Activated CD4-positive, alpha-beta T cell treated with anti-CD3 and anti-CD28 coated beads for 4 hours (primary cell): ENCODE data around the gene DAPK2.
"Not testable (repeated sequence)": the region's sequence is repeated elsewhere in the genome, so short reads cannot be mapped to it uniquely, and the experiment has no call there.

Source experiments
- DNase-seq, 2 donors: peaks; one replicate each; pipeline ENCODE4 v3.0.0-alpha.2; 2020

The DAPK2 gene

DNA sequence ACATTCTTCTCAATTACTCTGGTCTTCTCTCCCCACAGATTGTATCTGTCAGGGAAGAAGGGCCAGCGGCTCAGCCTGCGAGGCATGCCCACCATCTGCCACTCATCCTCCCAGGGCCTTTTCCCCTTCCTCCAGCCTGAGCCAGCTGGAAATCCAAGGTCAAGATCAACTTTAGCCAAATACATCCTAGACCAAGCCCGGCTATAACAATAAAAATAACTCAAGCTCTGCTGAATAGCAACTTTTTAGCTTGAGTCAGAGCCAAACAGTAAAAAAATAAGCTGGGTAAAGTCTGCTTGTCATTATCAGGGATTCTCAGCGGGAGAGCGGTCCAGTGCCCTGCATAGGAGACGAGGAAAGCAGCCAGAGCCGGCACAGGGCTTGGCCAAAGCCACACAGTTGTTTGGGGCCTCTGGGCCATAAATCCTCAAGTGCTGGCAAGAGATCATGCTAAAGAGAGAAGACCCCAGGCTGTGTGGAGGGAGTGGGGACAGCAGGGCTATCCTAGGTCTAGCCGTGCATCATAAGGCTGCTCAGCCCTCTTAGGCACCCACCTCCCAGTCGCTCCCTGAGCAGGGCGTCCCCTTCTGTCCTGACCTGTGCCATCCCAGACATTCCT is 136.4 kb downstream of the DAPK2 start:
- no peak for DNase-seq

DNA sequence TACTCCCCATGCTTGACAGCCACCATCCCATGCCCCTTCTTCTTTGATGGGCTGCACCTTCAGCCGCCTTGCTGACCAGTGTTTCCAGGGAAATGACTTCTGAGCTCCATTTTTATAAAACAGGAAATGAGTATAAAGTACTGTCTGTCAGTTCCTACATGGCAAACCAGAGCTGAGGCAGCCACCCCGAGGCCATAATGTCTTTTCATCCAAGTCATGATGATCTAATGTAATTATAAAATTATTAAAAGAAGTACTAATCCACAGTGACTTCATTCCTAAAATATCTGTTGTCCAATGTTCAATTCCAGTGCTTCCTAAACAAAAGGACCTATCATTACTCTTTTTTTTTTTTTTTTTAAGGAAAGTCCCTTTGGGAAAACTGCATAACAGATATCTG is 137.3 kb downstream of the DAPK2 start:
- no peak for DNase-seq

DNA sequence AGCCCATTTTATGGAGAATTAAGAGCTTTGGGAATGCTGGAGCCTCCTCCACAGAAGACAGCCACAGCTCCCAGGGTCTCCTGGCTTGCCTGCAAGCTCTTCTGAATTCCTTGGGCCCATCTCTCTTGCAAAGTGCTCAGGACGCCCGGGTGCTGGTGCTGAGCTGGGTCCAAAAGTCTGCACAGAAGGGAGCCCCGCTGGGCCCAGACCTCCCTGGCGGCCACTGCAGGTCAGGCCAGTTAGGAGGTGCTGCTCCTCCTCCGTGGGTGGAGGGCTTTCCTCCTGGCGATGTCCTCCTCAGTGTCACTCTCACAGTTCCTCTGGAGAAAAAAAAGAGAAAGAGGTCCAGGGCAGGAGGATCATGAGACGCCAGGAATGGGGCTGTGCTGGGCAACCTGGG is 138.0 kb downstream of the DAPK2 start:
- no peak for DNase-seq

DNA sequence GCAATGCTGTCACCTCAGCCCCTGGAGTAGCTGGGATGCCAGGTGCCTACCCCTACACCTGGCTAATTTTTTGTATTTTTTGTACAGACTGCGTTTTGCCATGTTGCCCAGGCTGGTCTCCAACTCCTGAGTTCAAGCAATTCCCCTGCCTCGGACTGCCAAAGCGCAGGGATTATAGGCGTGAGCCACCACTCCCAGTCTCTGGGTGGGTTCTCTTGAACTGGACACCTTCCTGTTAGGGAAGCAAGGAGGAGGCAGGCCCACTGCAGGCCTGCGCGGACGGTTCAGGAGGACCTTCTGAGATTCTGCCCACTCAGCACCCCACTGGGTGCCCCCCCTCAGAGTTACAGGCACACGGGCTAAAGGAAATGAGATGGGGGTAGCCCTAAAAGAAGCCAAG is 138.8 kb downstream of the DAPK2 start:
- DNase-seq, result no peak

DNA sequence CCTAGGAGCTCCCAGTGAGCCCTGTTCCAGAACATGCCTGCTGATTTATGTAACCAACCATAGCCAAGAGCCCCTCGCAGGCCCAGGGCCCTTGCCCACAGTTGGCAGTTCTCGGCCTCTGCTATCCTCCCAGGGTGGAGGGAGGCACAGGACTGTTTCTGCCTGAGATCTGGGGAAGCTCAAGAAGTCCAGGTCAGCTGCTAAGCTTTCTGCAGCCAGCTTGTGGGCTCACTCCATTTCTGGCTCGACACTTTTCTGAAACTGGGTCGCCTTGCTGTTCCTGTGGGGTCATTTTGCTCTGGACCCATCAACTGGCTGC is 140.1 kb downstream of the DAPK2 start:
- no peak for DNase-seq

DNA sequence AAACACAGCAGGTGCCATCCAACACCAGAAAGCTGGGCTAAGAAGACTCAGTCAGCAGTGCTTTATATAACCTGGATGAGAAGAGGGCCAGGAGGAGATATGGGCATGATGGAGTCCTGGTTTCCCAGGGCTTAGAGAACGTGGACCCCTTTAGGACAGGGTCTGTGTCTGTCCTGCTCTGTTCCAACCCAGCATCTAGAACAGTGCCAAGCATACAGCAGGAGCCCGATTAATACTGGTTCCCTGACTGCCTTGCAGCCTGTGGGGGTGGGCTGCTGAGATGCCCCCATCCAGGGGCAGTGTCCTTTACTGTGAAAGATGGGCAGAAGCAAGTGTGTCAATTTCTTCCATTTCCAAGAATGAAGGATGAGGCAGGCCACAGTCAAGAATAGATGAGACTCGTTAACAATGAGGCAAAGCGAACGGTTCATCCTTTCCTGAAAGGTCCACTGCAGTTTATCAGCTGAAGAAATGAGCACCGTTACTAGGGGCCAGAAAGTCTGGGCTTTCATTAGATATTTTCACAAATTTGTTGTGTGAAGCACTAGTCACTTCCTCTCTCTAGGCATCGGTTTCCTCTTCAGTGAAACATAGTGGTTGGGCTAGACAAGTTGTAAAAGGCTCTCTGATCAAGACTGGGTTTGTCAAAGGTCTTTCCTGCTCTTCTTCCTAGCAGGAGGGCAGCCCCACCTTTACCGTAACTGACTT is 140.6 kb downstream of the DAPK2 start:
- DNase-seq, result no peak

DNA sequence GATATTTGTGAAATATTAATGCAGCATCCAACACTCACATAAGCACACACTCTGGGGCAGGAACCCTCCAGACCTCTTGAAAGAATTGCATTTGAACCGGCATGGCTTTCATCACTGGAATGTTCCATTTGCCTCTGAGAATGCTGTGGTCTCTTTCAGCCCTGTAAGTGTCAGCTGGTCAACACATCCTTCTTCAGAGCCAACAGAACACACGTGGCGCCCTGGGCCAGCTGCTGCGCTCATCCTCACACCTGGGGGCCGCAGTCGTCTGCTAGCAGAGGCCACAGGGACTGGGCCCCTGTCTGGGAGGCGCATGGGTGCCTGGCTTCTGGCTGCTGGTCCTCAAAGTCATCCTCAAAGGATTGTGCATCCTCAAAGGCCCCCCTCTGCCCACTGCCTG is 141.2 kb downstream of the DAPK2 start:
- no peak for DNase-seq

DNA sequence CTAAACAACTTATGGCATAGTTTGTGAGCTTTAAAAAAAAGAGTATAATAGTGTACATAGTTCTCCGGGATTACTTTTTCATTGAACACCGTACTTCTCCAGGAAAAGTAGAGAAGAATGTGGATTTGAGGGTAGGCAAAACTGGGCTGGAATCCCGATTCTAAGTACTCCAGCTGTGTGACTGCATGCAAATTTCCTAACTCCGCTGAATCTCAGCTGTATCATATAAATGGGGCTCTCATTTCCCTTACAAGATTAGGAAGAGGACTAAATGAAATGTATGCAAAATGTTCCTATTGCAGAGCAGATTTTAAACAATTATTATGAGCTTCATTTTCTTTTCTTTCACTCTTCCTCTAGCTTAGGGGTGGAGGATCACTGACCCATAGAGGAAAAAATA is 142.2 kb downstream of the DAPK2 start:
- DNase-seq, result no peak

DNA sequence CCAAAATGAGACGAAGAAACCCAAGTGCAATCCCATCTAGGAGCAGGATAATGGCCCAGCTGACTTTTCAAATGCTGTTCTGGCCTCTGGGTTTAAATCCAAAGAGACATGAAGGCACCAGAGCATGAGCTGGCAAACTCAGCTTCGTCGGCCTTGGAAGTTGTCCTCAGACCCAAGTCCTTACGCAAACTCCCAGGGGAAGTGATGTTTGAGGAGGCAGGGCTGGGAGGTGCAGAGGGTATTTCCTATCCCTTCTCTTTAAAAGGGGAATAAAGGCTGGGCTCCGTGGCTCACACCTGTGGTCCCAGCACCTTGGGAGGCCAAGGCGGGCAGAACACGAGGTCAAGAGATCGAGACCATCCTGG is 143.6 kb downstream of the DAPK2 start:
- no peak for DNase-seq

DNA sequence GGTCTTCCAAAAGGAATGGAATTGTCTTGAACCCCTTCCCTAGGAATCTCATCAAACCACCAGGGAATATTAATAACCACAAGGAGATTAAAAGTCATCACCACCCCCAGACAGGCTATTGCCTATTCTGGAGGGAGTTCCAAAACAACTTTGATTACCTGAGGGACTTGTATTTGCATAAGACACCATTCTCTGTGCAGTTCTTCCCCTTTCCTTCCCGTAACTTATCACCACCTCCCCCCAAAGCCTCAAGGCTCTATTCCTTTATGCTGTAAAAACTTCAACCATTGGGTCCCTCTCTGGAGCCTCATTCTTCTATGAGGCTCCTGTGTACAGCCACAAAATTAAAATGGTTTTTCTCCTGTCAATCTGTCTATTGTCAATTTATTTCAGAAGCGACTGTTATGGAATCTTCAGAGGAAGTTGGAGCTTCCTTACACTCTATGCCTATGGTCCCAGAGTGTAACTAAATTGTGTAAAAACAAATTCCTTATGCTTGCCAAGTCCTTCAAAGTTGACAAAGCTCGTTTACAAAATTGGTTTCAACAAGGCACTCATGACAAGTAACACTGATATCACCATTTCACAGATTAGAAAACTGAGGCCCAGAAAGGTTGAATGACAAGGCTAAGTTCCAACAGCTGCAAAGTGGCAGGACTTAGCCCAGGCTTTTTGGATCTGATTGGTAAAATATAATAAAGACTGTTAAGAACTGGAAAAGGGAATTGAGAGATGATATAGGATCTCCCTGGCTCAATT is 144.2 kb downstream of the DAPK2 start:
- DNase-seq, result no peak

DNA sequence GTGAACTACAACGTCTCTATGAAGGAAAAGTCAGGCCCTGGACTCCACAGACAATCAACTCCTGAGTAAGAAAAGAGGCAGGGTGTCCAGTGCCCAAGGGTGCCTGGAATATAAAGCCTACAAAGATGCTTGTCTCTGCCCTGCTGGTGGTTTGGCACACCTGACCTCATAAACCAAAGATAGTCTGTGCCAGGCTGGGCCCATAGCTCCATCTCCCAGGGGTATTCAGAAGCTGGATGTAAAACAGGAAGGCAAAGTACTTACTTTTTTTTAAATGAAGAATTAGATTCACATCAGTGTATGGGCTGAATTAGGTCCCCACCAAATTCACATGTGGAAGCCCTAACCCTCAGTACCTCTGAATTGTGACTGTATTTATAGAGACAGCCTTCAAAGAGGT is 146.0 kb downstream of the DAPK2 start:
- no peak for DNase-seq

DNA sequence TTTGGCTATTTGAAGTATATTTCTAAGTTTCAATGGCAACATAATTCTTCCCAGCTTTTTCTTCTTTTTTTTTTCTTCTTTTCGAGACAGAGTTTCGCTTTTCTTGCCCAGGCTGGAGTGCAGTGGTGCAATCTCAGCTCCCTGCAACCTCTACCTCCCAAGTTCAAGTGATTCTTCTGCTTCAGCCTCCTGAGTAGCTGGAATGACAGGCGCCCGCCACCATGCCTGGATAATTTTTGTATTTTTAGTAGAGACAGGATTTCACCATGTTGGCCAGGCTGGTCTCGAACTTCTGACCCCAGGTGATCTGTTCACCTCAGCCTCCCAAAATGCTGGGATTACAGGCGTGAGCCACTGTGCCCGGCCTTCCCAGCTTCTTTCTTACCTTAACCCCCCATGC is 146.7 kb downstream of the DAPK2 start:
- not testable (repeated sequence) for DNase-seq

DNA sequence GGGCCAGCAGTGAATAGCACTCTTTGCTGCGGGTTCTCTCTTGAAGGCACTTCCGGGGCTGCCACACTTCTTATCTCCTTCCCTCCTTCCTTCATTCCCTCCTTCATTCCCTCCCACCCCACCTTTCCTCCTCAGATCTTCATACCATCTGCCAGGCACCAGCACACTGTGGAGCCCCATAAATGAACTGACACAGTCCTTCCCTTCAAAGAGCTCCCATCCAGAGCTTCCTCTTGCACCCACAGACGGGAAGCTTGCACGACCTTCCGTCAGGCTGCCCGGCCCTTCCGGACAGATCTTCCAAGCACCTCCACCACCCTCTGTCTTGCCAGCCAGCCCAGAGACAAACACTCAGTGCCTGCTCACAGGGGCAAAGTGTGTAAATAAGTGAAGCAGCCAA is 147.1 kb downstream of the DAPK2 start:
- DNase-seq, result no peak

DNA sequence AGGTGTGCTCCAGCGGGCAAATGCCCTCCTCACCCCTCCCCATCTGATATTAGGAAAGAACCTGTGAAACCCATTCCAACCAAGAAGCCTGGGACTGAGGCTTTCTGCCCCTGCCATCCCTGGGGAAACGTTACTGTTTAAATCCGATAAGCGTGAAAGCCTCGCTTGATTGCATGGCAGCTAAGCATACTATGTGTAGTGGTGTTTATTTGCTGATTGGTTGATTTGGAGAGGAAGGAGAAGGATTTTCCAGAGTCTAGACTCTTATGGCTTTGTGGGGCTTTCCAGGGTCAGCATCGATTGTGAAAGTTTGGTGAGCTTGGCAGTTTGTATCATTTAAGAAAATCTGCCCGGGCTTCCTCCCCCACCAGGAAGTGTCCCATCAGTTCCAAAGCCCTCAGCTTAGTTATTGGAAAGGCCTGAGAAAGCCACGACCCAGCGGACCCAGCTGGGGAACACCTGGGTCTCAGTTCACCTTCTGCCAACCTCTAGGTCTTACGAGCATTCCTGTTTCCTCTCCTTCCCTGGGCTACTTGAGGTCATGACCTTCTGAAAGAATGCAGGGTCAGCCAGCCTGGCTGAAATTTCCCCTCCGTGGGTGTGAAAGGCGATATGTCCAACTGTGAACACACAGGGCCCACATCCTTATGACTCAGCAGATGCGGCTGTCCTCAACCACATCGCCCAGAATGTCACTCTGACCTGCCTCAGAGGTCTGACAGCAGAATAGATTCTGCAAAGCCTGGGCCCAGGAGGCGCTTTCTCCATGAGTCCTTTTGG is 149.8 kb downstream of the DAPK2 start:
- DNase-seq, result no peak

DNA sequence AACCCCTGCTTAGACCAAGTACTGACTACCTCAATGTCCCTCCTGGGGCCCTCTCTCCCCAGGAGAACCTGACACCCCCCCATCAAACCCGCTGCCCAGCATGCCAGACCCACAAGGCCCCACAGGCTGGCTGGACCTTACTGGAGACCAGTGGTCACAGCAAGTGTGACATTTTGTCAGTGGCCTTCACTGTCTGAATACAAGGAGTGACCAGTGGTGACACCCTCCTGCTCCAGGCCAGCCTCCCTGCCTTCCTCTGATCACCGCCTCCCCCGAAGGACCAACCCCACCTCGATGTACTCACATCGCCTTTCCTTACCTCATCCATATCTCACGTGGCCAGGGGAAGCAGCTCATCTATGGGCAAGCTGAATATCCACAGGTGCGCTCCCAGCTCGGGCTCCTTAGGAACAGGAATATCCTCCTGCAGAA is 150.5 kb downstream of the DAPK2 start:
- no peak for DNase-seq

DNA sequence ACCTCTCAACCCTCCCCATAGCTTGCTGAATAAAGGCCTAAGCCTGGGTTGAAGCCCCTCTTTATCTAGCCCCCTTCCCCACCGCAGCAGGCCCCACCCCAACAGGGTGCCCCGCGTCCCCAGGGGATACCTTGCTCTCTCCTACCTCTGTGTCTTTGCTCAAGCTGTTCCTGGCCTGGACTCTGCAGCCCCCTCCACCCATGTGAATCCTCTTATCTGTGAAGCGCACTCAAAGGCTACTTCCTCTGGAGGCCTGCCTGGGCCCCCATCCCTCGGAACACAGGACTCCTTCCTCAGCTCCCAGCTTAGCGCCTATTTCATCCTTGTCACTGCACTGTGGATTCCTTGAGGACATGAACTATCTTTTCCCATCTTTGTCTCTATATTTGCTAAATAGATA is 151.1 kb downstream of the DAPK2 start:
- no peak for DNase-seq

DNA sequence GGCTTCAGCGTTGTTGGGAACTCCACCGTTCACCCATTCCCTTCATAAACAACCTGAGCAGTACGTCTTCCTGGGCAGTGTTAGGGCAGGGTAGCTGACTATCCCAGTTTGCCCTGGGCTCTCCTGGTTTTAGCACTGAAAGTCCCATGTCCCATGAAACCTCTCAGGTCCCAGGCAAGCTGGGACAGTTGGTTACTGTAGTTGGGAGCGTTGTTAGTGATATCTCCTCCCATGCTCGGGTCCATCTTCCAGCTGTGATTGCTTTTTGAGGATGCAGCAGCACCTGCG is 151.7 kb downstream of the DAPK2 start:
- no peak for DNase-seq

DNA sequence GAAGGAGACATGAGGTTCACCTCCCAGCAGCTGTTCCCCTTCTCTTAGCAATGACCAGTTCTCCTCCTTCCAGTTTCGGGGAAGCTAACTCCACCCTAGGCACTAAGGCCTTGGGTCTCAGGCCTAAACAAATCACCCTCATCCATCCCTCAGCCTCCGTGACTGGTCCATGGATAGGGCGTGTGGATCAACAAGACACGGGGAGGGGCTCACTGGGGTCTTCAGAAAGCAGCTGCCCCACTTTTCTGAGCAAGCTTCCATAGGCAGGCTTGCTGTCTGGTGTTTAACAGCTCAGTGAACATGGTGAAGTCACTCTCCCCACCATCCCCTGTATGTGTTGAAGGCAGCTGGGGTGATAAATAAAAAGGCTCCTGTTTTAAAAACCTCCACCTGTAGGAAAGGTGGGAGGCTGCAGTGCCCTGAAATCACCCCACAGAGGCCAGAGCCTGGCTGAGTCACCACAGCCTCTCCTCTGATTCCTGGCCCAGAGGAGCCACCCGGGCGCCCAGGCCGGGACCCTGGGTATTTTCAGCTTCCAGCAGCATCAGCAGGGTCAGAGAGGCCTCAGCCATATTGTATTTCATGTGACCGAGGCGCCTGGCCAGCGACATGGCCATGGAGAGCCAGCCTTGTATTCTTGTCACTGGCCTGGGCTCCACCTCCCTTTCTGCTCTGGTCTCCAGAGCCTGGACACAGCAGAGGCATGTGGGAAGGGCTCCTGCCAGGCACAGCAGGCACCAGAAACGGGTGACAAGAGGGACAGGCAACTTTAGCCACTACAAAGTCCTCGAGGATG is 152.2 kb downstream of the DAPK2 start:
- no peak for DNase-seq

DNA sequence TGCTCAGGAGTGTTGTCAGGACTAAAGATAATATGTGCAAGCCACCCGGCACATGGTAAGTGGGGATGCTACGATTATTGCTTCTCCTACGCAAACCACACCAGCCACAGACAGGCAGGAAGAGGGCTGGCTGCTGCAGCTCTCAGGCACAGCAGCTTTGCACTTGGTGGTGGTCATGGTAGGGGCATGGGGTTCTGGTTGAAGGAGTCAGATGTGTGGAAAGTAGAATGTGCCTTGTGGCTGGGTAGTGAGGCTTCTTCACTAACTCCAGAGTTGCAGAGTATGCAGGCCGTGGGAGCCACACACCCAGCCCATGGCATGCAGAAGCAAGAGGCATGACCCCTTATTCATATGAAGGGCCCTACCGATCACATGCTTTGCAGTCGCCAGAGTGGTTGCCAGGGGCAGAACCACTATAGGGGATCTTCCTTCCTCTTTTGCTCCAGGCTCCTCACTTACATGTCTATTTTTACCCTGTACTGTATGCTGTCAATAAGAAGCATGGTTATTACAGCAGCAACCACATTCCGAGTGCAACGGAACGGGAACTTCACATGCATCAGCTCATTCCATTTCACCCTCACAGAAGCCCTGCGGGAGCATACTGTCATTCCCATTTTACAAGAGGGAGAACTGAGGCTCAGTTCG is 153.4 kb downstream of the DAPK2 start:
- DNase-seq, result peak; percentile 64 to 71

DNA sequence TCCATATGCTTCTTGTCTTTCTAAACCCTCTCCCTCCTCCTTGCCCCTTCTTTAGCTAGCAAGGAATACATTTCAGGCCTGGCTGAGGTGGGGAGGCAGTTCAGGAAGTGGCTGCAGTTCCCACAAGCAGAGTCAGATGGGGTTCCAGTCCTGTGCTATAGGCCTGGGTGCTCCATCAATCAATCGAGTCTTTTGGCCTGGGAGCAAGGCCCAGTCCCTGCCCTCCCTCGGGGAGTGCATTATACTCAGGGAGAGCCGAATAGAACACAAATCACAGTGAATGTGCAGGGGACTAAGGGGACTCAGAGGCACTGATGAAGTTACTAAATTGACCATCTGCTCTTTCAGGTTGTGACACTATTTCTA is 154.5 kb downstream of the DAPK2 start:
- no peak for DNase-seq

DNA sequence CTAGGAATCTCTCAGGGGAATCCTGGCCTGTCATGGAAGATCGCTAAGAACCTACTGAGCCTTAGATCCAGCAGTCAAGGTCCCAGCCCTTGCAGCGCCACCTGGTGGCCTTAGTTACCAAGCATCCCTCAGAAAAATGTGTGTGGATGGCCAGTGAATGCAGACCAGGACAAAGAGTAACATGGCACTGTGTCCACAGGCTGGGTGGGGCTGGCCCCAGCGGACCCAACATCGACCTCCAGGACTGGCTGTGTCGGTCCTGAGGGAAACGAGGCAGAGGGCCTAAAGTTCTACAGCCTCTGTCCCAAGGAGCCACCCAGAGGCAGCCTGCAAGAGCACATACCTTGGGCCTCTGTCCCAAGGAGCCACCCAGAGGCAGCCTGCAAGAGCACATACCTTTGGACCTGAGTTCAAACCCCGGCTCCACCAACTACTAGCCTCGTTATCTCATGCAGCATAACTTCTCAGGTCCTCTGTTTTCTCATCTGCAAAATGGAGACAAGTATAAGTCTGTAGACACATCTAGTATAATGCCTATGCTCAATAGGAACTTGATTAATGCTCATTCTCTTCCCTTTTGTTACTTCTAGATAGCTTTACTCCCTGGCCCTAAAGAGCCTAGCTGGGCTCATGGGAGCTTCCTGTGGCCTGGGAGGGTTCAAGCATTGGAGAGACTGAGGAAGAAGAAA is 155.1 kb downstream of the DAPK2 start:
- DNase-seq, result peak; percentile 69 to 76

DNA sequence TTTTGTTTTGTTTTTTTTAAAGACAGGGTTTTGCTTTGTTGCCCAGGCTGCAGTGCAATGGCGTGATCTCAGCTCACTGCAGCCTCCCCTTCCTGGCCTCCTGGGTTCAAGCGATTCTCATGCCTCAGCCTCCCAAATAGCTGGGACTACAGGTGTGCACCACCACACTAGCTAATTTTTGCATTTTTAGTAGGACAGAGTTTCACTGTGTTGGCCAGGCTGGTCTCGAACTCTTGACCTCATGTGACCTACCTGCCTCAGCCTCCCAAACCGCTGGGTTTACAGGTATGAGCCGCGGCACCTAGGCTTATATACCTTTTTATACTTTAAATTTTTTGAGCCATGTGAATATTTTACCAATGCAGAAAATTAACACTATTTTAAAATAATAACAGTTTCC is 155.7 kb downstream of the DAPK2 start:
- DNase-seq, result no peak
